Tibial nerve (tissue), 4 donors: ENCODE data around the gene TSPAN6. TPM values are rescaled to one million over a fixed set of nuclear protein-coding genes. Genes with fewer than 3 reads are reported as not detected.
A peak's percentile ranks its signal among the peaks of the same experiment; 100 is the strongest.

Experiments
- DNase-seq, 2 donors: peaks; one replicate each; pipeline ENCODE4 v3.0.0-alpha.2; 2019; ENCODE audit warnings: low spot score in 2 of 2
- H3K27ac ChIP-seq, 4 donors: fragments of 200-600 bp; sonication (generic) in 3 of 4; one replicate each; pipeline ENCODE4 v1.5.1; 2017 to 2019; ENCODE audit warnings: mild to moderate bottlenecking in 1 of 4
- H3K27me3 ChIP-seq, 2 donors: fragments of 200-600 bp; sonication (generic) in 1 of 2; one replicate each; pipeline versions ENCODE4 v1.5.1 to v1.6.0; 2017 to 2019
- H3K36me3 ChIP-seq, 3 donors: fragments of 200-600 bp; sonication (generic); one replicate each; pipeline ENCODE4 v1.5.1; 2018 to 2019
- H3K4me1 ChIP-seq, 4 donors: fragments of 200-600 bp; sonication (generic) in 3 of 4; one replicate each; pipeline ENCODE4 v1.5.1; 2017 to 2019
- H3K4me3 ChIP-seq, 4 donors: fragments of 200-600 bp; sonication (generic) in 3 of 4; one replicate each; pipeline ENCODE4 v1.5.1; 2017 to 2019; ENCODE audit warnings: mild to moderate bottlenecking in 1 of 4, moderate library complexity in 1 of 4
- H3K9me3 ChIP-seq, 4 donors: fragments of 200-600 bp; sonication (generic) in 3 of 4; one replicate each; pipeline ENCODE4 v1.5.1; 2017 to 2019
- EP300 ChIP-seq, 2 donors: sonication (generic); formaldehyde crosslinking; IDR thresholded peaks; one replicate each; pipeline ENCODE4 v1.6.1; 2017; ENCODE audit warnings: antibody characterized with exemption in 2 of 2, mild to moderate bottlenecking in 1 of 2
- POLR2A ChIP-seq, 2 donors: fragments of 450-650 bp; IDR thresholded peaks; one replicate each; pipeline ENCODE4 v1.6.1; 2017; ENCODE audit warnings: antibody characterized with exemption in 2 of 2, mild to moderate bottlenecking in 2 of 2, moderate library complexity in 2 of 2
- WGBS, 2 donors: methylation state at CpG; one replicate each; pipeline ENCODE4 v1.1.5; 2018; 5-methylcytosine and 5-hydroxymethylcytosine counted together
- total RNA-seq, 4 donors: library from RNA; depleted of rRNA; stranded (reverse); fragments of >200 nt; gene quantifications; one replicate each; pipeline ENCODE4 v1.1.0, GENCODE V29; 2016
- TF ChIP-seq, protein P1 (sequence below), 5 experiments: fragments of 200-600 bp in 3 of 5; fragments of 450-650 bp in 2 of 5; sonication (generic) in 3 of 5; IDR thresholded peaks; one replicate each; pipeline ENCODE4 v1.5.1; 2016 to 2019; ENCODE audit warnings: antibody characterized with exemption in 5 of 5, mild to moderate bottlenecking in 3 of 5, moderate library complexity in 2 of 5

Gene TSPAN6
- total RNA-seq, 4 donors from 2014 or later = 31.5 to 34.1 (median 32.5) TPM

- TF ChIP-seq EP300 (IDR thresholded peaks at IDR 0.05) (no peak), POLR2A (IDR thresholded peaks at IDR 0.05) (no peak)
- TF ChIP-seq, protein P1, sequence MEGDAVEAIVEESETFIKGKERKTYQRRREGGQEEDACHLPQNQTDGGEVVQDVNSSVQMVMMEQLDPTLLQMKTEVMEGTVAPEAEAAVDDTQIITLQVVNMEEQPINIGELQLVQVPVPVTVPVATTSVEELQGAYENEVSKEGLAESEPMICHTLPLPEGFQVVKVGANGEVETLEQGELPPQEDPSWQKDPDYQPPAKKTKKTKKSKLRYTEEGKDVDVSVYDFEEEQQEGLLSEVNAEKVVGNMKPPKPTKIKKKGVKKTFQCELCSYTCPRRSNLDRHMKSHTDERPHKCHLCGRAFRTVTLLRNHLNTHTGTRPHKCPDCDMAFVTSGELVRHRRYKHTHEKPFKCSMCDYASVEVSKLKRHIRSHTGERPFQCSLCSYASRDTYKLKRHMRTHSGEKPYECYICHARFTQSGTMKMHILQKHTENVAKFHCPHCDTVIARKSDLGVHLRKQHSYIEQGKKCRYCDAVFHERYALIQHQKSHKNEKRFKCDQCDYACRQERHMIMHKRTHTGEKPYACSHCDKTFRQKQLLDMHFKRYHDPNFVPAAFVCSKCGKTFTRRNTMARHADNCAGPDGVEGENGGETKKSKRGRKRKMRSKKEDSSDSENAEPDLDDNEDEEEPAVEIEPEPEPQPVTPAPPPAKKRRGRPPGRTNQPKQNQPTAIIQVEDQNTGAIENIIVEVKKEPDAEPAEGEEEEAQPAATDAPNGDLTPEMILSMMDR (IDR thresholded peaks at IDR 0.05) = no peak
- Histone ChIP-seq H3K36me3 (no peaks in the 10 kb centered on the region), H3K27ac (no peak overlapping the region), H3K4me3 (no peak overlapping the region), H3K4me1 (no peaks in the 10 kb centered on the region), H3K9me3 (no peaks in the 10 kb centered on the region), H3K27me3 (peaks cover 0 to 24% of the 10 kb centered on the region in 2 donors)
- 67 to 69% methylated on average over 5 of the region's 5 CpGs for WGBS, 2 donors
- DNase-seq = no peak
Measured at GRCh38 chrX:100625985-100626491, 10.6 kb downstream of the TSPAN6 start.

DNA sequence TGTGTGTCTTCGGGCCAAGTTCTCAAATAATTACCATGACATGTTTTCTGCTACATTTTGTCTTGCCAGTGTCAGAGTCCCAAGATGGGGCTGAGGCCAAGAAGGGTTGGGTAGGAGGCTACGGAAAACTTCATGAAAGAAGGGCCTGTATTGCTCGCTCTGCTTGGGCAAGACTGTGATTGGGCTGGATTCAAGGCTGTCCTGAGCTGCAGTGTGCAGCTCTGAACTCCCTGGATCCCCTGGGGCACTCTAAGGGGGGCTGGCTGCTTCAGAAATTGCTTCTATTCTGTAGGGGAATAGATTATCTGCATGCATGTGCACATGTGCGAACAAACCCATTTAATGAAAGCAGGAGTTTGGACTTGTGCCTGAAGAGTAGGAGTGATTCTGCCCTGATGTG, 13.6 kb downstream of the TSPAN6 start:
- no peak for TF ChIP-seq POLR2A (IDR thresholded peaks at IDR 0.05)
- TF ChIP-seq, protein P1 (IDR thresholded peaks at IDR 0.05) = no peak
- TF ChIP-seq EP300 (IDR thresholded peaks at IDR 0.05) = no peak

GRCh38 chrX:100615005-100615404, 21.6 kb downstream of the TSPAN6 start:
- WGBS, 2 donors = 19 to 22% methylated on average over 3 of the region's 3 CpGs
- H3K4me1 ChIP-seq = peaks cover 0 to 4% (median 0%) of the 10 kb centered on the region in 4 donors
- no peak overlapping the region for H3K27ac ChIP-seq
- H3K27me3 ChIP-seq = peaks cover 0 to 40% of the 10 kb centered on the region in 2 donors
- no peak overlapping the region for H3K4me3 ChIP-seq
- no peaks in the 10 kb centered on the region for H3K36me3 ChIP-seq
- peak in 1 of 2 donors; percentile 7 for DNase-seq
- no peaks in the 10 kb centered on the region for H3K9me3 ChIP-seq
- TF ChIP-seq POLR2A (IDR thresholded peaks at IDR 0.05) = no peak
- no peak for TF ChIP-seq EP300 (IDR thresholded peaks at IDR 0.05)
- TF ChIP-seq, protein P1 (IDR thresholded peaks at IDR 0.05) = peak; percentile 14 to 51 (median 34)

More for the DNA sequence above, 13.6 kb downstream of the TSPAN6 start:
- Histone ChIP-seq H3K9me3 (no peaks in the 10 kb centered on the region), H3K4me1 (no peaks in the 10 kb centered on the region), H3K27ac (peak overlapping the region in 1 of 4 donors; percentile 63), H3K27me3 (peaks cover 0 to 10% of the 10 kb centered on the region in 2 donors), H3K4me3 (no peak overlapping the region), H3K36me3 (no peaks in the 10 kb centered on the region)
- 26 to 49% methylated on average over 4 of the region's 4 CpGs for WGBS, 2 donors
- DNase-seq = no peak

- H3K4me3 ChIP-seq = no peak overlapping the region
- H3K36me3 ChIP-seq = no peaks in the 10 kb centered on the region
- H3K27ac ChIP-seq = no peak overlapping the region
- H3K27me3 ChIP-seq = peaks cover 0 to 30% of the 10 kb centered on the region in 2 donors
- H3K9me3 ChIP-seq = no peaks in the 10 kb centered on the region
- DNase-seq = no peak
- peaks cover 0 to 4% (median 0%) of the 10 kb centered on the region in 4 donors for H3K4me1 ChIP-seq
- 80% methylated on average over 5 of the region's 5 CpGs for WGBS, 2 donors
- TF ChIP-seq POLR2A (IDR thresholded peaks at IDR 0.05) (no peak), EP300 (IDR thresholded peaks at IDR 0.05) (no peak)
Measured at GRCh38 chrX:100611951-100612350, 24.7 kb downstream of the TSPAN6 start.

DNA sequence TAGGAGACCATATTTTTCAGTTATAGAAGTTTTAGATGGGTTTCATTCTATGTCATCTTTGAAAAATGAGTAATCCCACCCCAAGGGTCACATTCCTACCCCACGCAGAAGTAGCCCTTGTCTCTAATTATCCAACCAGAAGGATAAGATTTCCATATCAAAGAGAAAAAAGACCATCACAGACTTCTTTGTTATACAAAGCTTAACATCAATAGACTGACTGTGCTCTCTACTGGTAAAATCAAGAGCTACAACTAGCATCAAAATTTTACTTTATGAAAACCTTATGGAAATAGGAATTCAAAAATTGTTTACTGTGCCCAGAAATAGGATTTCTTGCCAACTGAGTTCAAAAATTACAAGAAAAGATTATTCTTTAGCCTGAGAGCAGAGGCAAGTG, 27.0 kb downstream of the TSPAN6 start:
- TF ChIP-seq, protein P1 (IDR thresholded peaks at IDR 0.05) = peak in 2 of 5 experiments; percentile 27 to 37
- TF ChIP-seq EP300 (IDR thresholded peaks at IDR 0.05) = no peak
- no peak for TF ChIP-seq POLR2A (IDR thresholded peaks at IDR 0.05)
- no peaks in the 10 kb centered on the region for H3K4me1 ChIP-seq
- no peak for DNase-seq
- H3K36me3 ChIP-seq = no peaks in the 10 kb centered on the region
- H3K27ac ChIP-seq = no peak overlapping the region
- H3K9me3 ChIP-seq = no peaks in the 10 kb centered on the region
- 7 to 22% methylated on average over 1 of the region's 1 CpG for WGBS, 2 donors
- peaks cover 0 to 20% of the 10 kb centered on the region in 2 donors for H3K27me3 ChIP-seq
- no peak overlapping the region for H3K4me3 ChIP-seq
